Activated naive CD4-positive, alpha-beta T cell treated with anti-CD3 and anti-CD28 coated beads for 36 hours (primary cell): ENCODE results near the gene ROM1. TPM values are rescaled to one million over a fixed set of nuclear protein-coding genes. Genes with fewer than 3 reads are reported as not detected.
"Not testable (repeated sequence)": the region's sequence is repeated elsewhere in the genome, so short reads cannot be mapped to it uniquely, and the experiment has no call there.

ENCODE experiments used
- CTCF ChIA-PET: fragments of 350-600 bp; sonication (Branson Sonifier 250); formaldehyde crosslinking; loops from one replicate; lab custom pipeline; 2021; ENCODE audit warnings: antibody characterized with exemption; lab: Charles Lee
- DNase-seq: peaks from one replicate; pipeline ENCODE4 v3.0.0-alpha.2; 2020
- H3K27ac Mint-ChIP-seq: one replicate; pipeline ENCODE4 v1.8.0; 2021; ENCODE audit warnings: mild to moderate bottlenecking, mixed read lengths
- H3K27me3 Mint-ChIP-seq: one replicate; pipeline ENCODE4 v1.8.0; 2021; ENCODE audit warnings: low read depth, mixed read lengths
- H3K36me3 Mint-ChIP-seq: one replicate; pipeline ENCODE4 v1.8.0; 2021; ENCODE audit warnings: low read depth, mixed read lengths
- H3K4me1 Mint-ChIP-seq: one replicate; pipeline ENCODE4 v1.8.0; 2021; ENCODE audit warnings: low read depth, mixed read lengths
- H3K4me3 Mint-ChIP-seq: one replicate; pipeline ENCODE4 v1.8.0; 2021; ENCODE audit warnings: mild to moderate bottlenecking, moderate library complexity, mixed read lengths
- H3K9me3 Mint-ChIP-seq: one replicate; pipeline ENCODE4 v1.8.0; 2021; ENCODE audit warnings: mixed read lengths
- intact Hi-C: fragments of 100-400 bp; cut with micrococcal nuclease; formaldehyde crosslinking; loops from one replicate; pipeline ENCODE4 v1.15.1; 2023
- total RNA-seq, 2 experiments: library from RNA; stranded (reverse); gene quantifications; one replicate each; pipeline ENCODE4 v1.2.3, GENCODE V29; 2021

The ROM1 gene
- total RNA-seq, 2 experiments from 2014 or later, result 0.52 to 1.0 TPM

DNA sequence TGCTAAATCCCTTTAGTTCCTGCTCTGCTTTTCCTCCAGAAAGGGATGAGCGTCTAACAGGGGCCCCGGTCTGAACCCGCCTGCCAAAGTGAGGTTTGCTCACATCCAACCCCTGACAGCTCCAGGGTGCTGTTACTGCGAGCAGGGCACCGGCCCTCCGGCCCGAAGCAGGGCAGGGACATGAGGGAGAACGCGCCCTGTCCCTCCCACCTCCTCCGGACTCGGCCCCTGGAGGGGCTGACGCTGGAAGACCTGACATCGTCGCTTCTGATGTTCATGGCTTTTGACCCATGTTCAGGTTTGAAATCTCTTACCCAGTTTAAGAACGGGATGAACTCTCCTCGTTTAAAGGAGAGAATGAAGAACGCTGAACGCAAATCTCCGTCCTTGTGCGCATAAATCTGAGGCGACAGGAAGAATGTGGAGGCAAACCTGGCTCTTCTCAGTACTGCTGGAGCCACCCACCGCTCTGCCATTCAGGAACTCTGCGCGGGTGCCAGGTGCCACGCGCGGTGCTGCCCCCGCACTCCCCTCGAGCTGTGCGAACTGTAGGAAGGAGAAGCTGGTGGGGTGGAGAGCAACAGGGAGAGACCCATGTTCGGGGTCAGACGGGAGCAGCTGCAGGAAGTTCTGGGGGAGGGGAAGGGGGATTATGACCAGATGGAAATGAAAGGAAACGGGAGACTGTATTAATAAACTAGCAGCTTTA is 38.5 kb upstream of the ROM1 start:
- Mint-ChIP-seq H3K9me3 (no peaks in the 10 kb centered on the region), H3K27ac (peak overlapping the region; percentile 97), H3K4me3 (peak overlapping the region; percentile 95), H3K27me3 (no peaks in the 10 kb centered on the region), H3K4me1 (peaks cover 42% of the 10 kb centered on the region), H3K36me3 (peaks cover 60% of the 10 kb centered on the region)
- intact Hi-C loops, result loop anchor here (1.0 to 5.0 kb wide), 7 partner anchors 17 to 268 kb away; partner anchors contain the start of genes GANAB, HNRNPUL2 and TUT1
- DNase-seq, result peak; percentile 37
- CTCF ChIA-PET, result interaction anchor here (0.9 to 2.7 kb wide), 8 partner anchors 10 to 180 kb away, joined by 4 to 11 read pairs (median 6); partner anchors contain the start of gene TUT1

GRCh38 chr11:62575156-62575555 is 37.9 kb upstream of the ROM1 start:
- Mint-ChIP-seq H3K27me3 (no peaks in the 10 kb centered on the region), H3K36me3 (peaks cover 55% of the 10 kb centered on the region), H3K4me1 (peaks cover 36% of the 10 kb centered on the region), H3K9me3 (no peaks in the 10 kb centered on the region), H3K27ac (peak overlapping the region; percentile 97), H3K4me3 (peak overlapping the region; percentile 95)
- CTCF ChIA-PET, result interaction anchor here (0.9 to 2.0 kb wide), 5 partner anchors 10 to 180 kb away, joined by 4 to 11 read pairs (median 5); partner anchors contain the start of gene TUT1
- intact Hi-C loops, result loop anchor here (2.0 kb wide), 1 partner anchor 72 kb away; the partner anchor contains the start of gene GANAB
- DNase-seq, result no peak

DNA sequence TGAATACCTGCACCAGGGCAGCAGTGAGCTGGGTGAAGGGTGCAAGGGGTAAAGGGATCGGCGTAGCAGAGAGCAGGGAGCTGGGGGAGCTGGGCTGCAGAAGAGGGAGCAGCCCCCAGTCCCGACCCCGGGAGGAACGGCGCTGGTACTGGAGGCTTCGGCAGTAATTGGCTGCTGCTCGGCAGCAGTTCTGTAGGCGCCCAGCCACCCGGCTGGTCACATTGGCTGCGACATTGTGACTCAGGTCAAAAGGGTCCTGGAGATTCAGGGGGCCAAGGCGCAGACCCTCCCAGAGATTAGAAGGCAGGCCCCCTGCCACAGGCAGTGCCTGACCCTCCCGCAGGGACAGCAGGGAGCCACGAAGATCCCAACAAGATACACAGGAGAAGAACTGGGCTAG is 37.2 kb upstream of the ROM1 start:
- Mint-ChIP-seq H3K9me3 (no peaks in the 10 kb centered on the region), H3K4me1 (peaks cover 30% of the 10 kb centered on the region), H3K27me3 (no peaks in the 10 kb centered on the region), H3K27ac (peak overlapping the region; percentile 62), H3K4me3 (peak overlapping the region; percentile 95), H3K36me3 (peaks cover 50% of the 10 kb centered on the region)
- no peak for DNase-seq
- CTCF ChIA-PET, result no interaction called here
- intact Hi-C loops, result loop anchor here (2.0 kb wide), 1 partner anchor 71 kb away; the partner anchor contains the start of gene GANAB

DNA sequence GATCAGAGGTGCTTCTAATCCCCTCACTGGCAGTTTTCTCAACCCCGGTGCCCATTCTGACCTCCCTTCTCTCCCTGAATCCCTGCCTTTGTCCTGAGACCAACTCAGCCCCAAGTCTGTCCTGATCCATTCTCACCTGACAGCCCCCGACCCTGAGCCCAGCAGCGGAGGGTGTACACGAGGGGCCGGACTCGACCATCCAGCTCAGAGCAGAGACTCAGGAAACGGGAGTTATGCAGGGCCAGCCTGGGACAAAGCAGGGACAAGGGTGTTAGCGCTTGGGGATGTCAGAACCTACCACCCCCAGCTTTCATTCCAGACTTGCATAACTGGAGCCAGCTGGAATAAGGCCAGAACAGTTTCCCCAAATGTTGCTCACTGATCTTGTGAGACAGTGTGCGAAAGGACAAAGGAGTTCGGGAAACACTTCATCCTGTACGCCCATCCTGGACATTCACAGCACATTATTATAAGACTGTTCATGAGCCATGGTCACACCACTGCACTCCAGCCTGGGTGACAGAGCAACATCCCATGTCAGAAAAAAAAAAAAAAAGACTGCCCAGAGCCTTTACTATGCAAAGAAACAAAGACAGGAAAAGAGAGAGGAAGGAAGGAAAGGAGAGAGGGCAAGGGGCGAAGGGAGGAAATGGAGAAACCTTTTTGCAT is 35.9 kb upstream of the ROM1 start:
- Mint-ChIP-seq H3K9me3 (no peaks in the 10 kb centered on the region), H3K4me3 (no peak overlapping the region), H3K36me3 (peaks cover 39% of the 10 kb centered on the region), H3K27ac (peak overlapping the region; percentile 6), H3K27me3 (no peaks in the 10 kb centered on the region), H3K4me1 (peaks cover 20% of the 10 kb centered on the region)
- DNase-seq, result no peak
- CTCF ChIA-PET, result interaction anchor here (0.7 kb wide), 1 partner anchor 41 kb away, joined by 4 read pairs; no protein-coding TSS in a partner anchor
- intact Hi-C loops, result no loop called here

- Mint-ChIP-seq H3K27ac (no peak overlapping the region), H3K27me3 (no peaks in the 10 kb centered on the region)
Measured at GRCh38 chr11:62578541-62578940, 34.5 kb upstream of the ROM1 start.

GRCh38 chr11:62579252-62579651 is 33.8 kb upstream of the ROM1 start:
- Mint-ChIP-seq H3K36me3 (peaks cover 24% of the 10 kb centered on the region), H3K27me3 (no peaks in the 10 kb centered on the region), H3K4me1 (peaks cover 11% of the 10 kb centered on the region), H3K4me3 (no peak overlapping the region), H3K9me3 (no peaks in the 10 kb centered on the region), H3K27ac (no peak overlapping the region)
- DNase-seq, result no peak
- intact Hi-C loops, result no loop called here
- CTCF ChIA-PET, result interaction anchor here (1.8 kb wide), 1 partner anchor 37 kb away, joined by 7 read pairs; no protein-coding TSS in a partner anchor

More at GRCh38 chr11:62578541-62578940, 34.5 kb upstream of the ROM1 start:
- intact Hi-C loops, result no loop called here
- no peak for DNase-seq
- CTCF ChIA-PET, result interaction anchor here (1.8 kb wide), 1 partner anchor 36 kb away, joined by 7 read pairs; no protein-coding TSS in a partner anchor
- Mint-ChIP-seq H3K4me1 (peaks cover 11% of the 10 kb centered on the region), H3K9me3 (no peaks in the 10 kb centered on the region), H3K36me3 (peaks cover 27% of the 10 kb centered on the region), H3K4me3 (no peak overlapping the region)

DNA sequence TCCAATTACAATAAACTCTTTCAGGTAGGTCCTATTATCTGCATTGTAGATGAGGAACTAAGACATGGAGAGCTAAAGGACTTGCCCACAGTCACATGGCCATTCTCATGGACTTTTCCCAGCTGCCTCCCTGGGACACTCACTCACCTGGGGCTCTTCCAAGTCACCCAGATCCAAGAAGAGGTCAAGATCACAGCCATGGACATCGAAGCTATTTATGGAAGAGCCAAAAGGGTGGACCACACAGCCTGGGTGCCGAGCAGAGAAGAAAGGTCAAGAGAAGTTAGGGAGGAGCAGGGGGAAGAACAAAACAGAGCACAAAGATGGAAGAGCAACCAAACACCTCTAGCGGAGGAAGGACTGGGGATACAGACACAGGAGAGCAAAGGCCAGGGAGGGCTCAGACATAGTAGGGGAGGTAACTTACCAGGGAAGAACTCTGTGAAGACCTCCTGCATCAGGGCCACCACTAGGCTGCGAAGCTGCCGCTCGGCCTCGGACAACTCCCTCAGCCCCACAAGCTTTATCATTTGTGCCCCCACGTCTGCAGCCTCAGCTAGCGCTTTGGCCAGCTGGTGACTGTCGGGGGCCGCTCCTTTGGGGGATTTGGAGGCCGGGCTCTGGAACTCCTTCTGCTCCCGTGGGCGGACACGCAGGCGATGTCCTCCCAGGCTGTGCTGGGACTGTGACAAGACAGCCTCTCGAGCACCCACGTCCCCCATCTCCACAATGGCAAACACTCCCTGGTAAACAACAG is 31.9 kb upstream of the ROM1 start:
- CTCF ChIA-PET, result no interaction called here
- peak overlapping the region; percentile 50 for H3K27ac Mint-ChIP-seq
- intact Hi-C loops, result no loop called here
- H3K27me3 Mint-ChIP-seq, result no peaks in the 10 kb centered on the region
- no peak overlapping the region for H3K4me3 Mint-ChIP-seq
- H3K36me3 Mint-ChIP-seq, result peaks cover 20% of the 10 kb centered on the region
- DNase-seq, result no peak
- H3K9me3 Mint-ChIP-seq, result no peaks in the 10 kb centered on the region
- peaks cover 4% of the 10 kb centered on the region for H3K4me1 Mint-ChIP-seq

- H3K4me1 Mint-ChIP-seq, H3K9me3 Mint-ChIP-seq, CTCF ChIA-PET, H3K27me3 Mint-ChIP-seq, H3K4me3 Mint-ChIP-seq, DNase-seq, intact Hi-C loops, H3K27ac Mint-ChIP-seq: not testable (repeated sequence)
- peaks cover 20% of the 10 kb centered on the region for H3K36me3 Mint-ChIP-seq
Measured at GRCh38 chr11:62581735-62582134, 31.3 kb upstream of the ROM1 start.

- CTCF ChIA-PET, result interaction anchor here (1.1 to 1.2 kb wide), 2 partner anchors 10 to 80 kb away, joined by 3 to 4 read pairs; partner anchors contain the start of genes C11orf98 and CSKMT
- DNase-seq, H3K27ac Mint-ChIP-seq, intact Hi-C loops, H3K9me3 Mint-ChIP-seq, H3K4me3 Mint-ChIP-seq, H3K27me3 Mint-ChIP-seq: not testable (repeated sequence)
- Mint-ChIP-seq H3K36me3 (peaks cover 23% of the 10 kb centered on the region), H3K4me1 (peaks cover 25% of the 10 kb centered on the region)
Measured at GRCh38 chr11:62585356-62585755, 27.7 kb upstream of the ROM1 start.

DNA sequence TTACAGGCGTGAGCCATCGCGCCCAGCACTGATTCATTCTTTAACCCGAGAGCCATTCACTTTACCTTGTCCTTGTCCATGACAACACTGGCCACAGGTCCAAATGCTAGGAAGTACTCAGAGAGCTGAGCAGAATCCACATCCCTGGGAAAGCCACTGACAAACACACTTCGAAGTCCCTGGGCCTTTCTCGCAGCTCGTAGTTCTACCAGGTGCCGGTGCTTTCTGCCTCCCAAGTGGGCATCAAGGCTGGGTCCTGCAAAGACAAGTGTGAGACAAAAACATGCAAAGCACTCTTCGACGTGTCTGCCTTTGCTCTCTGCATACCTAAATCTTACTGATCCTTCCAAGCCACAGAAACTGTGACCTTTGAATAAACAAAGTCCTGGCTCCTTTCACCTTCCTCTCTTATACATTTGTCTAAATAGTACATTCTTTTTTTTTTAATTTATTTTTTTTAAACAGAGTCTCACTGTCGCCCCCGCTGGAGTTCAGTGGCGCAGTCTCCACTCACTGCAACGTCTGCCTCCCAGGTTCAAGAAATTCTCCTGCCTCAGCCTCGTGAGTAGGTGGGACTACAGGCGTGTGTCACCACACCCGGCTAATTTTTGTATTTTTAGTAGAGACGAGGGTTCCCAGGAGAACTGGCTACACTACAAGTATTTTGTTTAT is 24.0 kb upstream of the ROM1 start:
- CTCF ChIA-PET, result interaction anchor here (0.5 to 1.0 kb wide), 4 partner anchors 24 to 637 kb away, joined by 3 to 5 read pairs (median 4); no protein-coding TSS in a partner anchor
- peak; percentile 32 for DNase-seq
- Mint-ChIP-seq H3K4me1 (peaks cover 50% of the 10 kb centered on the region), H3K36me3 (peaks cover 32% of the 10 kb centered on the region), H3K27ac (no peak overlapping the region), H3K9me3 (no peaks in the 10 kb centered on the region), H3K27me3 (no peaks in the 10 kb centered on the region), H3K4me3 (no peak overlapping the region)
- intact Hi-C loops, result no loop called here

GRCh38 chr11:62591448-62592145 is 21.5 kb upstream of the ROM1 start, which contains the start of gene TUT1:
TUT1 (minus strand) TSS chr11:62591523; CDS start chr11:62591485, 38 bp downstream.
- DNase-seq, result peak; percentile 98
- Mint-ChIP-seq H3K36me3 (peaks cover 37% of the 10 kb centered on the region), H3K27ac (peak within 1 kb of the TSS; percentile 94), H3K27me3 (no peaks in the 10 kb centered on the region), H3K9me3 (no peaks in the 10 kb centered on the region), H3K4me1 (peaks cover 55% of the 10 kb centered on the region), H3K4me3 (peak within 1 kb of the TSS; percentile 94)
- CTCF ChIA-PET, result interaction anchor here (0.6 to 4.6 kb wide), 22 partner anchors 10 to 211 kb away, joined by 3 to 28 read pairs (median 4); partner anchors contain the start of genes C11orf98, CSKMT, EEF1G and EML3
- intact Hi-C loops, result loop anchor here (1.0 to 2.0 kb wide), 12 partner anchors 8 to 179 kb away; partner anchors contain the start of genes C11orf98, CSKMT, GANAB and HNRNPUL2
